Motor neuron (in vitro differentiated cells): ENCODE measurements around the gene SND1. TPM values are rescaled to one million over a fixed set of nuclear protein-coding genes. Genes with fewer than 3 reads are reported as not detected.

ENCODE experiments used
- ATAC-seq, 8 experiments: fragments of 200-7000 bp; cut with Tn5 transposase; replicated peaks in 6 of 8; 2 replicates each; pipeline ENCODE4 v1.8.0; 2021; ENCODE audit warnings: mild to moderate bottlenecking in 8 of 8, moderate library complexity in 8 of 8
- H3K27ac ChIP-seq, 2 donors: fragments of 250-450 bp; sonication (Bioruptor Pico); 2 replicates each; pipeline ENCODE4 v1.9.0; 2021; ENCODE audit warnings: antibody characterized with exemption in 2 of 2, mild to moderate bottlenecking in 2 of 2, moderate library complexity in 1 of 2
- H3K4me1 ChIP-seq, 2 donors: fragments of 250-450 bp; sonication (Bioruptor Pico); replicated peaks in 1 of 2; 2 replicates each; pipeline ENCODE4 v1.6.1; 2021; ENCODE audit warnings: antibody characterized with exemption in 2 of 2, mild to moderate bottlenecking in 2 of 2, moderate library complexity in 1 of 2
- H3K4me3 ChIP-seq, 5 donors: fragments of 250-450 bp; sonication (Bioruptor Pico); 2 replicates each; pipeline ENCODE4 v1.9.0; 2021; ENCODE audit warnings: antibody characterized with exemption in 5 of 5, mild to moderate bottlenecking in 5 of 5, moderate library complexity in 4 of 5
- WGBS, 10 experiments: fragments of 450-650 bp; shearing (Covaris generic); methylation state at CpG; one replicate each; pipeline ENCODE4 v1.0.0; 2022; 5-methylcytosine and 5-hydroxymethylcytosine counted together
- in situ Hi-C, 9 experiments: fragments of 400-800 bp; cut with MboI; loops; one replicate each; pipeline ENCODE4 v1.15.0; 2021; ENCODE audit warnings: low sequenced_read_pairs in 9 of 9, low pct_unique_long_range_greater_than_20kb in 2 of 9; ENCODE audit not compliant: unreplicated experiment in 9 of 9
- total RNA-seq, 8 experiments: library from RNA; unstranded; fragments of 300-600 nt; gene quantifications; 2 replicates each; pipeline versions ENCODE4 v1.2.3 to v1.2.4, GENCODE V29; 2022

The SND1 gene
- total RNA-seq, 8 experiments from 2014 or later, result 125 to 296 (median 182) TPM

DNA sequence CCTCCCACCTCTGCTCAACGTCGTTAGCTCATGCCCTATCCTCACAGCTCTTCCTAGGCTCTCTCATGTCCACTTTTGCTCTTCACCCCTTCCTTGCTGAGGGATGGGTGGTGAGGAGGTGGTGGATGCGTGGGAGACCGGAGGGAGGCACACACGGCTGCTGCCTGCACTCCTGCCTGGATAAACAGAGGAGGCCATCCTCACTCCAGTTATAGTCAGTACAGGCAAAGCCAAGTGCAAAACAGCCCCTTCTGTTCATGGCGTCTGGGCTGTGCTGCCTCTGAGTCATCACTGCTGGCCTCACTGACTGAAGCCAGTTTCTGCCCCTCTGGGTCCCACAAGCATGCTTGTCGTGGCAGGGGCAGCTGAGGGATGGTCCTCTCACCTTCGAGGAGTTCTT, 411.1 kb downstream of the SND1 start:
- WGBS, 10 experiments, result 67 to 90% (median 69%) methylated on average over 2 to 4 of the region's 8 CpGs; no CpG with 5 or more reads in 7 of the 10 experiments
- no peak overlapping the region for H3K4me3 ChIP-seq
- H3K4me1 ChIP-seq, result peaks cover 11 to 15% of the 10 kb centered on the region in 2 donors
- ATAC-seq, result peak in 5 of 8 experiments; percentile 46 to 74 (median 57)
- in situ Hi-C loops, result no loop called here
- no peak overlapping the region for H3K27ac ChIP-seq

- in situ Hi-C loops, result no loop called here
- ATAC-seq, result peak in 3 of 8 experiments; percentile 22 to 76 (median 75)
- 80 to 100% (median 93%) methylated on average over 1 to 4 of the region's 7 CpGs; no CpG with 5 or more reads in 6 of the 10 experiments for WGBS, 10 experiments
- H3K4me1 ChIP-seq, result peaks cover 7 to 15% of the 10 kb centered on the region in 2 donors
- no peak overlapping the region for H3K4me3 ChIP-seq
- H3K27ac ChIP-seq, result peak overlapping the region; percentile 39 to 64
These were observed 413.9 kb downstream of the SND1 start for GRCh38 chr7:128065872-128066271.

GRCh38 chr7:128066395-128066794, 414.4 kb downstream of the SND1 start:
- Histone ChIP-seq H3K4me1 (peaks cover 7 to 15% of the 10 kb centered on the region in 2 donors), H3K27ac (peak overlapping the region; percentile 39 to 64), H3K4me3 (no peak overlapping the region)
- in situ Hi-C loops, result no loop called here
- 0 to 100% (median 97%) methylated on average over 1 to 7 of the region's 10 CpGs; no CpG with 5 or more reads in 4 of the 10 experiments for whole genome bisulfite sequencing, 10 experiments
- peak in 3 of 8 experiments; percentile 30 to 83 (median 40) for ATAC-seq

- no peak overlapping the region for H3K4me3 ChIP-seq
- no peak overlapping the region for H3K27ac ChIP-seq
- peaks cover 4 to 12% of the 10 kb centered on the region in 2 donors for H3K4me1 ChIP-seq
- WGBS, 10 experiments, result no CpG with 5 or more reads among the region's 5 CpGs
- in situ Hi-C loops, result no loop called here
- ATAC-seq, result no peak
These were observed 414.9 kb downstream of the SND1 start for GRCh38 chr7:128066858-128067257.

DNA sequence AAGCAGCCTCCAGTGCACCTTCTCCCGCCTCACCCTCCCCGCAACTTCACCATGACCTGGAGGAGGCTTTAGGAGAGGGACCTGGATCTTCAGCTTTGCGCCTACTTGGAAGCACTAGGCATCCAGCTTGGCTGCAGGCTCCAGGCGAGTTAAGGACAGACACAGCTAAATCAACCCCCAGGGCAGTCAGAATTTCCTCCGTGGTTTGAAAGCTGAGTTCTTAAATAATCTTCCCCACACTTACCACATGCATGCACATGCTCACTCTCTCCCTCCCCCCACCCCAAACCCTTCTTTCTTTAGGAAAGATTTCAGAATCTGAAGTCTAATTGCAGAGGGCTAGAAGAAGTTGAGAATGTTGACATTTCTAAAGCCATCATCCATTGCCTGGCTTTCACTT, 416.0 kb downstream of the SND1 start:
- ATAC-seq, result peak in 1 of 8 experiments; percentile 29
- no peak overlapping the region for H3K27ac ChIP-seq
- in situ Hi-C loops, result no loop called here
- no peak overlapping the region for H3K4me3 ChIP-seq
- 0 to 93% (median 83%) methylated on average over 1 to 5 of the region's 5 CpGs; no CpG with 5 or more reads in 3 of the 10 experiments for WGBS, 10 experiments
- peaks cover 4 to 11% of the 10 kb centered on the region in 2 donors for H3K4me1 ChIP-seq

GRCh38 chr7:128068785-128069184, 416.8 kb downstream of the SND1 start:
- in situ Hi-C loops, result no loop called here
- Histone ChIP-seq H3K27ac (no peak overlapping the region), H3K4me1 (peaks cover 5 to 11% of the 10 kb centered on the region in 2 donors), H3K4me3 (no peak overlapping the region)
- ATAC-seq, result no peak
- WGBS, 10 experiments, result 80 to 100% (median 90%) methylated on average over 1 to 6 of the region's 8 CpGs; no CpG with 5 or more reads in 4 of the 10 experiments

- in situ Hi-C loops, result no loop called here
- H3K4me1 ChIP-seq, result peaks cover 9 to 11% of the 10 kb centered on the region in 2 donors
- H3K27ac ChIP-seq, result no peak overlapping the region
- no peak overlapping the region for H3K4me3 ChIP-seq
- ATAC-seq, result peak in 3 of 8 experiments; percentile 15 to 52 (median 24)
- 74 to 100% (median 96%) methylated on average over 1 to 8 of the region's 8 CpGs; no CpG with 5 or more reads in 2 of the 10 experiments for WGBS, 10 experiments
These were observed 417.7 kb downstream of the SND1 start for GRCh38 chr7:128069373-128070364.

- in situ Hi-C loops, result no loop called here
- peaks cover 20 to 23% of the 10 kb centered on the region in 2 donors for H3K4me1 ChIP-seq
These were observed 419.4 kb downstream of the SND1 start for GRCh38 chr7:128071376-128071775.

GRCh38 chr7:128071801-128072200, 419.8 kb downstream of the SND1 start:
- H3K4me1 ChIP-seq, result peaks cover 22 to 26% of the 10 kb centered on the region in 2 donors
- H3K4me3 ChIP-seq, result no peak overlapping the region
- 80 to 93% (median 89%) methylated on average over 1 to 7 of the region's 11 CpGs; no CpG with 5 or more reads in 7 of the 10 experiments for WGBS, 10 experiments
- no peak for ATAC-seq
- no peak overlapping the region for H3K27ac ChIP-seq
- in situ Hi-C loops, result no loop called here

More at GRCh38 chr7:128071376-128071775, 419.4 kb downstream of the SND1 start:
- Histone ChIP-seq H3K27ac (no peak overlapping the region), H3K4me3 (no peak overlapping the region)
- WGBS, 10 experiments, result 80 to 100% (median 99%) methylated on average over 1 to 6 of the region's 6 CpGs; no CpG with 5 or more reads in 4 of the 10 experiments
- ATAC-seq, result no peak

- in situ Hi-C loops, result no loop called here
- 62 to 90% (median 76%) methylated on average over 2 to 10 of the region's 15 CpGs; no CpG with 5 or more reads in 3 of the 10 experiments for WGBS, 10 experiments
- no peak overlapping the region for H3K27ac ChIP-seq
- no peak overlapping the region for H3K4me3 ChIP-seq
- ATAC-seq, result no peak
- peaks cover 27 to 32% of the 10 kb centered on the region in 2 donors for H3K4me1 ChIP-seq
These were observed 421.8 kb downstream of the SND1 start for GRCh38 chr7:128073671-128074310.

DNA sequence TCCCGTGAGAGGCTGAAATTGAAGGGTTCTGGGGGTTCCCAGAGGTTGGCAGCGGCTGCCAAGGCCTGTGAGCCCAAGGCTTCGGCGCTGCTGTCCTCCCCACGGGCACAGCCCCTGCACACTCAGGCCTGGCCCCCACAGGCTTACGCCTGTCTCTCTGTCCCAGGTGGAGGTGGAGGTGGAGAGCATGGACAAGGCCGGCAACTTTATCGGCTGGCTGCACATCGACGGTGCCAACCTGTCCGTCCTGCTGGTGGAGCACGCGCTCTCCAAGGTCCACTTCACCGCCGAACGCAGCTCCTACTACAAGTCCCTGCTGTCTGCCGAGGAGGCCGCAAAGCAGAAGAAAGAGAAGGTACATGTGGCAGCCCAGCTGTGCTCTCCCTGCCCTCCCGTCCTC, 422.3 kb downstream of the SND1 start:
- no peak overlapping the region for H3K27ac ChIP-seq
- H3K4me1 ChIP-seq, result peaks cover 27 to 32% of the 10 kb centered on the region in 2 donors
- WGBS, 10 experiments, result 70 to 100% (median 88%) methylated on average over 2 to 9 of the region's 19 CpGs; no CpG with 5 or more reads in 6 of the 10 experiments
- ATAC-seq, result no peak
- in situ Hi-C loops, result no loop called here
- H3K4me3 ChIP-seq, result no peak overlapping the region

DNA sequence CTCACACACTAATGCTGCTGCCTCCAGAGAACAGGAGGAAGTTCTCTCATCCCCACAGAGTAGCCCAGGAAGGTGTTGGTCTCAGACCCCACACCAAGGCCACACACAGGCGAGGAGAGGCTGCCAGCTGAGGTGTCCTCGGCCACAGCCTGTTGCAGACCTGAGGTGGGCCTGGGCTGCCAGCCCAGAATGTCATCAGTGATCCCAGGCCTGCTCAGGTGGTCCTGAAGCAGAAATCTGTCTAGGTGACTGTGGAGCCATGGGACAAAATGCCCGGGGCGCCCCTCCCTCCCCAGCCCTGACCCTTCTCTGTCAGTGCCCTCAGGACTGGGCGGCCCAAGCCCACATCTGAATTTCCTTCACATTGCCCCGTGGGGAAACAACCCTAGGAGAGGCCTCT, 422.7 kb downstream of the SND1 start:
- no peak for ATAC-seq
- Histone ChIP-seq H3K27ac (no peak overlapping the region), H3K4me3 (no peak overlapping the region), H3K4me1 (peaks cover 27 to 32% of the 10 kb centered on the region in 2 donors)
- WGBS, 10 experiments, result 60 to 100% methylated on average over 1 of the region's 6 CpGs; no CpG with 5 or more reads in 8 of the 10 experiments
- in situ Hi-C loops, result no loop called here
